Peyer's patch (tissue), 4 donors: ENCODE measurements around the gene RBM12.

Experiments used
- POLR2A ChIP-seq, 2 donors: fragments of 450-650 bp; IDR thresholded peaks; one replicate each; pipeline ENCODE4 v1.5.1; 2017; ENCODE audit warnings: antibody characterized with exemption in 2 of 2, mild to moderate bottlenecking in 2 of 2, moderate library complexity in 2 of 2
- TF ChIP-seq, protein P1 (sequence below), 6 experiments: fragments of 450-650 bp in 4 of 6; fragments of 200-600 bp in 2 of 6; sonication (generic) in 1 of 6; IDR thresholded peaks; one replicate each; pipeline ENCODE4 v1.5.1; 2017 to 2019; ENCODE audit warnings: antibody characterized with exemption in 6 of 6, mild to moderate bottlenecking in 3 of 6, moderate library complexity in 1 of 6

DNA sequence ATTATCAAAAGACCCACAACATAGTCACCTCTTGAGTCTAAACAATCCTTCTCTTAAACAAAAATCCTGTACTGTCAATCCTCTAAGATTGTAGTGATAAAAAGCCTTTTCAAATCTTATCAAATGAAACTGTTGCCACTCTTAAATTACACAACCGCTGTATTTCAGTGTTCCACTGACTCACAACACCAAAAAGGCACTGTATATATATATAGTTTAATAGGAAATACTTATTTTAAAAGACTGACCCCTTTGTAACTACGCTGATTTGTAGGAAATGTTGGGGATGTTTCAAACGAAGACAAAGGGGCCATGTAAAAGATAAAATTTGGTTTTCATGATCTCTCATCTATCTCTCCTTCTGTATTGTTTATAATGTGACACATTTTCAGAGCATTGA is 14.1 kb downstream of the RBM12 start:
- TF ChIP-seq, protein P1, sequence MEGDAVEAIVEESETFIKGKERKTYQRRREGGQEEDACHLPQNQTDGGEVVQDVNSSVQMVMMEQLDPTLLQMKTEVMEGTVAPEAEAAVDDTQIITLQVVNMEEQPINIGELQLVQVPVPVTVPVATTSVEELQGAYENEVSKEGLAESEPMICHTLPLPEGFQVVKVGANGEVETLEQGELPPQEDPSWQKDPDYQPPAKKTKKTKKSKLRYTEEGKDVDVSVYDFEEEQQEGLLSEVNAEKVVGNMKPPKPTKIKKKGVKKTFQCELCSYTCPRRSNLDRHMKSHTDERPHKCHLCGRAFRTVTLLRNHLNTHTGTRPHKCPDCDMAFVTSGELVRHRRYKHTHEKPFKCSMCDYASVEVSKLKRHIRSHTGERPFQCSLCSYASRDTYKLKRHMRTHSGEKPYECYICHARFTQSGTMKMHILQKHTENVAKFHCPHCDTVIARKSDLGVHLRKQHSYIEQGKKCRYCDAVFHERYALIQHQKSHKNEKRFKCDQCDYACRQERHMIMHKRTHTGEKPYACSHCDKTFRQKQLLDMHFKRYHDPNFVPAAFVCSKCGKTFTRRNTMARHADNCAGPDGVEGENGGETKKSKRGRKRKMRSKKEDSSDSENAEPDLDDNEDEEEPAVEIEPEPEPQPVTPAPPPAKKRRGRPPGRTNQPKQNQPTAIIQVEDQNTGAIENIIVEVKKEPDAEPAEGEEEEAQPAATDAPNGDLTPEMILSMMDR (IDR thresholded peaks at IDR 0.05): no peak
- no peak for TF ChIP-seq POLR2A (IDR thresholded peaks at IDR 0.05)
